Measurements from ENCODE around the gene NAMPT. TPM values are rescaled to one million over a fixed set of nuclear protein-coding genes. Genes with fewer than 3 reads are reported as not detected.

Gene NAMPT
- total RNA-seq, 1 experiment from 2014 or later, result 80.8 TPM

DNA sequence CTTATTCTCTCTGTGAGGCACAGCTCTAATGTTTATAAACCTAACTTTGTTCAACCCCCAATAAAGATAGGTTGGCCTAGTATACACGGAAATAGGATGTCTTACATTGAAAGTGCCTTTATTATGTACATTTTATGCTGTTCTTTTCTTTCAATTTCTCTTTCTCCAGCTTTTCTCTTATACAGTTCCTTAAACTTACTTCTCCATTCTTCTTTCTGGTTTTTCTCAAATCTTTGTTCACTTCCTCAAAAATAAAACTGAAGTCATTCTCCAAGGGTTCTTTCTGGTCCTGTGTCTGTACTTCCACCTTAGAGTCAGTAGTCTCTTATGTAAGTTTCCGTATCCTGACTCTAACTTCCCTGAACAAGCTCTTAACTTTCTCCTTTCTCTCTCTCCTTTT is 29.2 kb upstream of the NAMPT start:
- BruUV-seq (replicated peaks), result no TSS peak
- H3K4me3 ChIP-seq (ENCODE audit: low read depth in 2 of 2, low read length in 2 of 2), result no peak overlapping the region
- H3K4me1 ChIP-seq (ENCODE audit: control insufficient read depth, insufficient read depth, low read length), result no peaks in the 10 kb centered on the region
- TF ChIP-seq, protein P1, sequence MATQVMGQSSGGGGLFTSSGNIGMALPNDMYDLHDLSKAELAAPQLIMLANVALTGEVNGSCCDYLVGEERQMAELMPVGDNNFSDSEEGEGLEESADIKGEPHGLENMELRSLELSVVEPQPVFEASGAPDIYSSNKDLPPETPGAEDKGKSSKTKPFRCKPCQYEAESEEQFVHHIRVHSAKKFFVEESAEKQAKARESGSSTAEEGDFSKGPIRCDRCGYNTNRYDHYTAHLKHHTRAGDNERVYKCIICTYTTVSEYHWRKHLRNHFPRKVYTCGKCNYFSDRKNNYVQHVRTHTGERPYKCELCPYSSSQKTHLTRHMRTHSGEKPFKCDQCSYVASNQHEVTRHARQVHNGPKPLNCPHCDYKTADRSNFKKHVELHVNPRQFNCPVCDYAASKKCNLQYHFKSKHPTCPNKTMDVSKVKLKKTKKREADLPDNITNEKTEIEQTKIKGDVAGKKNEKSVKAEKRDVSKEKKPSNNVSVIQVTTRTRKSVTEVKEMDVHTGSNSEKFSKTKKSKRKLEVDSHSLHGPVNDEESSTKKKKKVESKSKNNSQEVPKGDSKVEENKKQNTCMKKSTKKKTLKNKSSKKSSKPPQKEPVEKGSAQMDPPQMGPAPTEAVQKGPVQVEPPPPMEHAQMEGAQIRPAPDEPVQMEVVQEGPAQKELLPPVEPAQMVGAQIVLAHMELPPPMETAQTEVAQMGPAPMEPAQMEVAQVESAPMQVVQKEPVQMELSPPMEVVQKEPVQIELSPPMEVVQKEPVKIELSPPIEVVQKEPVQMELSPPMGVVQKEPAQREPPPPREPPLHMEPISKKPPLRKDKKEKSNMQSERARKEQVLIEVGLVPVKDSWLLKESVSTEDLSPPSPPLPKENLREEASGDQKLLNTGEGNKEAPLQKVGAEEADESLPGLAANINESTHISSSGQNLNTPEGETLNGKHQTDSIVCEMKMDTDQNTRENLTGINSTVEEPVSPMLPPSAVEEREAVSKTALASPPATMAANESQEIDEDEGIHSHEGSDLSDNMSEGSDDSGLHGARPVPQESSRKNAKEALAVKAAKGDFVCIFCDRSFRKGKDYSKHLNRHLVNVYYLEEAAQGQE (IDR thresholded peaks at IDR 0.05; ENCODE audit: insufficient read depth in 1 of 2, low read depth in 2 of 2, low read length in 1 of 2), result no peak
- TF ChIP-seq TCF7L2 (IDR thresholded peaks at IDR 0.05; ENCODE audit: low read depth, low read length) (no peak), POLR2AphosphoS5 (IDR thresholded peaks at IDR 0.05; ENCODE audit: low read depth, low read length) (no peak), CTCF (IDR thresholded peaks at IDR 0.05) (no peak), SIN3A (IDR thresholded peaks at IDR 0.05; ENCODE audit: borderline replicate concordance, insufficient read depth, low read depth, low read length) (no peak)
- H3K27me3 ChIP-seq (ENCODE audit: control insufficient read depth, insufficient read depth, low read length), result no peaks in the 10 kb centered on the region; the same call in 1 of the 2 replicates
- CTCF ChIA-PET, result no interaction called here
- H3K36me3 ChIP-seq (ENCODE audit: control insufficient read depth, insufficient read depth, low read length), result no peaks in the 10 kb centered on the region
- ATAC-seq (no peak), DNase-seq (ENCODE audit: low read depth, low spot score) (no peak)
- POLR2A ChIA-PET, result no interaction called here
- intact Hi-C loops (cut with micrococcal nuclease; ENCODE audit: unreplicated experiment) (no loop called here), in situ Hi-C loops (cut with HindIII; ENCODE audit: low pct_unique_long_range_greater_than_20kb, low sequenced_read_pairs) (no loop called here)
- H3K27ac ChIP-seq (ENCODE audit: low read length), result no peak overlapping the region
- H3K9me3 ChIP-seq (ENCODE audit: control insufficient read depth, insufficient read depth, low read depth, low read length), result no peaks in the 10 kb centered on the region

DNA sequence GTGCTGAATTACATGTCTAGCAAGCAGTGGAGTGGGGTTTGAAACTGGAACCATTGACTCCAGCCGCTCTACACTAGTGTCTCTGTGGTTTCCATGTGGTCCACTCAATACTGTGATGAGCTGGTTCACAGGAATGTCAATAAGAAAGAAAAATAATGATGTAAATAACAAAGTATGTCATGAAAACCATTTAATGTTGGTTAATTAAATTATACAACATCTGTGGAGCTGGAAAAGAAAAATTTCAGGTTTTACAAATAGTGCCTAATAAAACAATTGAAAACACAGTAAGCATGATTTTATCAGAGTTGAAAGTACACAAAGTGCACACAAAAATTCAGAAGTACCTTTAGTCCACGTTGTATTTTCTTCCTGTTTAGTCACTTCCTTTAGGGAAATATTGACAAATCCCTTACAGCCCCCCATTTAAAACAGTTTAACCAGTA is 28.7 kb upstream of the NAMPT start:
- Histone ChIP-seq H3K27me3 (ENCODE audit: control insufficient read depth, insufficient read depth, low read length) (no peaks in the 10 kb centered on the region; the same call in 1 of the 2 replicates), H3K4me3 (ENCODE audit: low read depth in 2 of 2, low read length in 2 of 2) (no peak overlapping the region), H3K27ac (ENCODE audit: low read length) (no peak overlapping the region), H3K9me3 (ENCODE audit: control insufficient read depth, insufficient read depth, low read depth, low read length) (no peaks in the 10 kb centered on the region), H3K4me1 (ENCODE audit: control insufficient read depth, insufficient read depth, low read length) (no peaks in the 10 kb centered on the region), H3K36me3 (ENCODE audit: control insufficient read depth, insufficient read depth, low read length) (no peaks in the 10 kb centered on the region)
- CTCF ChIA-PET, result no interaction called here
- POLR2A ChIA-PET, result no interaction called here
- intact Hi-C loops (cut with micrococcal nuclease; ENCODE audit: unreplicated experiment) (no loop called here), in situ Hi-C loops (cut with HindIII; ENCODE audit: low pct_unique_long_range_greater_than_20kb, low sequenced_read_pairs) (no loop called here)
- TF ChIP-seq TCF7L2 (IDR thresholded peaks at IDR 0.05; ENCODE audit: low read depth, low read length) (no peak), SIN3A (IDR thresholded peaks at IDR 0.05; ENCODE audit: borderline replicate concordance, insufficient read depth, low read depth, low read length) (no peak), CTCF (IDR thresholded peaks at IDR 0.05) (no peak), POLR2AphosphoS5 (IDR thresholded peaks at IDR 0.05; ENCODE audit: low read depth, low read length) (no peak)
- TF ChIP-seq, protein P1 (IDR thresholded peaks at IDR 0.05; ENCODE audit: insufficient read depth in 1 of 2, low read depth in 2 of 2, low read length in 1 of 2), result no peak
- BruUV-seq (replicated peaks), result no TSS peak
- DNase-seq (ENCODE audit: low read depth, low spot score) (peak; percentile 35), ATAC-seq (no peak)
